HEK293 (cell line): ENCODE results near the gene ZNF619.

Experiments
- CTCF ChIA-PET: fragments of 350-600 bp; formaldehyde crosslinking; extraction: SDS; loops from one replicate; lab custom pipeline; 2021; ENCODE audit warnings: antibody characterized with exemption; lab: Yijun Ruan, JAX
- POLR2A ChIA-PET: fragments of 300-600 bp; formaldehyde crosslinking; extraction: SDS; loops from one replicate; lab custom pipeline; 2020; ENCODE audit warnings: antibody characterized with exemption, inconsistent platforms; lab: Yijun Ruan, JAX
- H3K27ac ChIP-seq: fragments of 200-500 bp; sonication (Bioruptor generic); 2 replicates; pipeline ENCODE4 v1.5.1; 2014; ENCODE audit warnings: low read depth, low read length, control low read depth, inconsistent platforms; ENCODE audit errors: extremely low read depth
- H3K36me3 ChIP-seq, 2 experiments: fragments of 200-500 bp in 1 of 2; sonication (Bioruptor generic) in 1 of 2; 1 replicate in 1 of 2; 2 replicates in 1 of 2; pipeline ENCODE4 v1.5.1; 2014 to 2017; ENCODE audit warnings: inconsistent platforms in 2 of 2, low read length in 2 of 2; ENCODE audit not compliant: control insufficient read depth in 2 of 2, insufficient read depth in 1 of 2
- H3K4me1 ChIP-seq: fragments of 200-500 bp; sonication (Bioruptor generic); 2 replicates; pipeline ENCODE4 v1.5.1; 2014; ENCODE audit warnings: mild to moderate bottlenecking, low read length, inconsistent platforms; ENCODE audit not compliant: control insufficient read depth, insufficient read depth
- H3K4me3 ChIP-seq: 2 replicates; pipeline ENCODE4 v1.5.1; 2011; ENCODE audit warnings: low read depth, mild to moderate bottlenecking, control low read depth, low read length, moderate library complexity
- H3K9me3 ChIP-seq: fragments of 200-500 bp; sonication (Bioruptor generic); 2 replicates; pipeline ENCODE4 v1.5.1; 2014; ENCODE audit warnings: low read depth, low read length, inconsistent platforms; ENCODE audit not compliant: control insufficient read depth, insufficient read depth
- GFI1B ChIP-seq: fragments of 450-650 bp; formaldehyde crosslinking; IDR thresholded peaks from 2 replicates; pipeline ENCODE4 v1.5.1; 2016; ENCODE audit warnings: missing biosample characterization, missing genetic modification characterization
- HOXA7 ChIP-seq: sonication (generic); formaldehyde crosslinking; IDR thresholded peaks from 2 replicates; pipeline ENCODE4 v1.8.1; 2022; ENCODE audit warnings: missing genetic modification reagents, borderline replicate concordance
- MZF1 ChIP-seq: fragments of 450-650 bp; formaldehyde crosslinking; IDR thresholded peaks from 2 replicates; pipeline ENCODE4 v1.5.1; 2017; ENCODE audit warnings: missing biosample characterization, missing genetic modification characterization, borderline replicate concordance
- REPIN1 ChIP-seq: fragments of 450-650 bp; formaldehyde crosslinking; IDR thresholded peaks from 2 replicates; pipeline ENCODE4 v1.5.1; 2017; ENCODE audit warnings: missing biosample characterization, missing genetic modification characterization, low read depth
- SCRT2 ChIP-seq: fragments of 450-650 bp; formaldehyde crosslinking; IDR thresholded peaks from 2 replicates; pipeline ENCODE4 v1.5.1; 2016; ENCODE audit warnings: missing biosample characterization, missing genetic modification characterization
- TCF7L2 ChIP-seq: IDR thresholded peaks from 2 replicates; pipeline ENCODE4 v1.6.1; 2011; ENCODE audit warnings: low read depth, mild to moderate bottlenecking, inconsistent platforms, low read length, moderate library complexity, borderline replicate concordance
- WT1 ChIP-seq: fragments of 450-650 bp; formaldehyde crosslinking; IDR thresholded peaks from 2 replicates; pipeline ENCODE4 v1.5.1; 2016; ENCODE audit warnings: missing biosample characterization, missing genetic modification characterization
- ZBTB1 ChIP-seq: fragments of 450-650 bp; formaldehyde crosslinking; IDR thresholded peaks from 2 replicates; pipeline ENCODE4 v1.5.1; 2016; ENCODE audit warnings: missing biosample characterization, missing genetic modification characterization
- ZBTB48 ChIP-seq: fragments of 450-650 bp; formaldehyde crosslinking; IDR thresholded peaks from 2 replicates; pipeline ENCODE4 v1.5.1; 2016; ENCODE audit warnings: missing biosample characterization, missing genetic modification characterization
- ZBTB8A ChIP-seq: fragments of 450-650 bp; formaldehyde crosslinking; IDR thresholded peaks from 2 replicates; pipeline ENCODE4 v1.5.1; 2016; ENCODE audit warnings: missing biosample characterization, missing genetic modification characterization
- ZNF175 ChIP-seq: fragments of 450-650 bp; formaldehyde crosslinking; IDR thresholded peaks from 2 replicates; pipeline ENCODE4 v1.5.1; 2016; ENCODE audit warnings: missing biosample characterization, missing genetic modification characterization
- ZNF248 ChIP-seq: fragments of 450-650 bp; formaldehyde crosslinking; IDR thresholded peaks from 2 replicates; pipeline ENCODE4 v1.5.1; 2017; ENCODE audit warnings: missing biosample characterization, missing genetic modification characterization
- ZNF37A ChIP-seq: fragments of 450-650 bp; IDR thresholded peaks from 2 replicates; pipeline ENCODE4 v1.5.1; 2018; ENCODE audit warnings: missing biosample characterization, missing genetic modification characterization
- ZNF433 ChIP-seq: fragments of 450-650 bp; formaldehyde crosslinking; IDR thresholded peaks from 2 replicates; pipeline ENCODE4 v1.5.1; 2016; ENCODE audit warnings: missing biosample characterization, missing genetic modification characterization, low read depth
- ZNF585B ChIP-seq: fragments of 450-650 bp; formaldehyde crosslinking; IDR thresholded peaks from 2 replicates; pipeline ENCODE4 v1.5.1; 2016; ENCODE audit warnings: missing biosample characterization, missing genetic modification characterization
- ZNF629 ChIP-seq: fragments of 450-650 bp; formaldehyde crosslinking; IDR thresholded peaks from 2 replicates; pipeline ENCODE4 v1.5.1; 2017; ENCODE audit warnings: missing biosample characterization, missing genetic modification characterization
- ZNF670 ChIP-seq: fragments of 450-650 bp; formaldehyde crosslinking; IDR thresholded peaks from 2 replicates; pipeline ENCODE4 v1.5.1; 2016; ENCODE audit warnings: missing biosample characterization, missing genetic modification characterization, low read depth
- ZNF776 ChIP-seq: fragments of 450-650 bp; formaldehyde crosslinking; IDR thresholded peaks from 2 replicates; pipeline ENCODE4 v1.5.0; 2017; ENCODE audit warnings: missing biosample characterization, missing genetic modification characterization, borderline replicate concordance
- ZNF843 ChIP-seq: fragments of 450-650 bp; formaldehyde crosslinking; IDR thresholded peaks from 2 replicates; pipeline ENCODE4 v1.5.1; 2016; ENCODE audit warnings: missing biosample characterization, missing genetic modification characterization
- TF ChIP-seq, protein P1 (sequence below): fragments of 450-650 bp; formaldehyde crosslinking; IDR thresholded peaks from 2 replicates; pipeline ENCODE4 v1.5.1; 2016; ENCODE audit warnings: missing biosample characterization, missing genetic modification characterization
- TF ChIP-seq, protein P2 (sequence below): fragments of 450-650 bp; formaldehyde crosslinking; IDR thresholded peaks from 2 replicates; pipeline ENCODE4 v1.5.1; 2016; ENCODE audit warnings: missing biosample characterization, missing genetic modification characterization
- TF ChIP-seq, protein P3 (sequence below): fragments of 450-650 bp; formaldehyde crosslinking; IDR thresholded peaks from 2 replicates; pipeline ENCODE4 v1.5.1; 2016; ENCODE audit warnings: missing biosample characterization, missing genetic modification characterization, low read depth
- TF ChIP-seq, protein P4 (sequence below): fragments of 450-650 bp; formaldehyde crosslinking; conservative IDR thresholded peaks from 2 replicates; pipeline ENCODE4 v1.5.1; 2016; ENCODE audit warnings: low read depth, missing biosample characterization, missing genetic modification characterization

Gene ZNF619

DNA sequence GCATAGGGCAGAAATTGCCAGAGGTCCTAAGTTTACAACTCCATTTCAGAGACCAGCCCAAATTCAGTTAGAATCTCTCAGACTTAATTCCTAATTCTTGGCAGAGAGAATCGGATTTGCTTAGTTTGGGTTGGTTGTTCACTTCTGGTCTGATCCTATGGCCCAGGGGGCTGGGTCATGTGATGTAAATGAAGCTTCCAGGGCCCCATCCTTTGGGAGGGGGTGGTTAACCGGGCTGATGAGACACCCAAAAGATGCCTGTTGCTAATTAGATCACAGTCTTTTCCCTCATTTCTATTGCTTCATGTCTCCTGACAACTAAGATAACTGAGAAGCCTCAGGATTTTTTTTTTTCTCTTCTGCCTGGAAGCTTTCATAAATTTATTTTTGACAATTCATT, 17.8 kb downstream of the ZNF619 start (continued):
- TF ChIP-seq, protein P1, sequence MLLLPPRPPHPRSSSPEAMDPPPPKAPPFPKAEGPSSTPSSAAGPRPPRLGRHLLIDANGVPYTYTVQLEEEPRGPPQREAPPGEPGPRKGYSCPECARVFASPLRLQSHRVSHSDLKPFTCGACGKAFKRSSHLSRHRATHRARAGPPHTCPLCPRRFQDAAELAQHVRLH, result no peak
- TF ChIP-seq, protein P2, sequence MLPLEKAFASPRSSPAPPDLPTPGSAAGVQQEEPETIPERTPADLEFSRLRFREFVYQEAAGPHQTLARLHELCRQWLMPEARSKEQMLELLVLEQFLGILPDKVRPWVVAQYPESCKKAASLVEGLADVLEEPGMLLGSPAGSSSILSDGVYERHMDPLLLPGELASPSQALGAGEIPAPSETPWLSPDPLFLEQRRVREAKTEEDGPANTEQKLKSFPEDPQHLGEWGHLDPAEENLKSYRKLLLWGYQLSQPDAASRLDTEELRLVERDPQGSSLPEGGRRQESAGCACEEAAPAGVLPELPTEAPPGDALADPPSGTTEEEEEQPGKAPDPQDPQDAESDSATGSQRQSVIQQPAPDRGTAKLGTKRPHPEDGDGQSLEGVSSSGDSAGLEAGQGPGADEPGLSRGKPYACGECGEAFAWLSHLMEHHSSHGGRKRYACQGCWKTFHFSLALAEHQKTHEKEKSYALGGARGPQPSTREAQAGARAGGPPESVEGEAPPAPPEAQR, result no peak
- TF ChIP-seq ZNF585B (tag by site-specific recombination), result no peak
- TF ChIP-seq, protein P3, sequence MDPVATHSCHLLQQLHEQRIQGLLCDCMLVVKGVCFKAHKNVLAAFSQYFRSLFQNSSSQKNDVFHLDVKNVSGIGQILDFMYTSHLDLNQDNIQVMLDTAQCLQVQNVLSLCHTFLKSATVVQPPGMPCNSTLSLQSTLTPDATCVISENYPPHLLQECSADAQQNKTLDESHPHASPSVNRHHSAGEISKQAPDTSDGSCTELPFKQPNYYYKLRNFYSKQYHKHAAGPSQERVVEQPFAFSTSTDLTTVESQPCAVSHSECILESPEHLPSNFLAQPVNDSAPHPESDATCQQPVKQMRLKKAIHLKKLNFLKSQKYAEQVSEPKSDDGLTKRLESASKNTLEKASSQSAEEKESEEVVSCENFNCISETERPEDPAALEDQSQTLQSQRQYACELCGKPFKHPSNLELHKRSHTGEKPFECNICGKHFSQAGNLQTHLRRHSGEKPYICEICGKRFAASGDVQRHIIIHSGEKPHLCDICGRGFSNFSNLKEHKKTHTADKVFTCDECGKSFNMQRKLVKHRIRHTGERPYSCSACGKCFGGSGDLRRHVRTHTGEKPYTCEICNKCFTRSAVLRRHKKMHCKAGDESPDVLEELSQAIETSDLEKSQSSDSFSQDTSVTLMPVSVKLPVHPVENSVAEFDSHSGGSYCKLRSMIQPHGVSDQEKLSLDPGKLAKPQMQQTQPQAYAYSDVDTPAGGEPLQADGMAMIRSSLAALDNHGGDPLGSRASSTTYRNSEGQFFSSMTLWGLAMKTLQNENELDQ (tag by site-specific recombination), result no peak

DNA sequence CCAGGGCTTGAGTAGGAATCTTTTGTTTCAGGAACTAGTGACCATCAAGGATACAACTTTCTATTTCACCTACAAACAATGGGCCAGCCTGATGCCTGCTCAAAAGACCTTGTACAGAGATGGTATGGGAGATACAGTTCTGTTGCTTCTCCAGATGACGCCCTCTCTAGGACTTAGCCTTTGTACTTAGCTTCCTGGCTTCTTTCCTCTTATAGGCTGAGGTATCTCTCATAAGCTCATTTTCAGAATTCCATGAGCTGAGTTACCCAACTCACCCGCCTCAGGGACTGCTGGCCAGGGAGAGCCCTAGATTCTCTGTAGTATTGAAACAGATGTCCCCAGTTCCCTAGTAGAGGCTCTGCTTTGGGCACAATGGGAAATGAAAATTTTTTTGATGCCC, 20.4 kb downstream of the ZNF619 start:
- ChIA-PET CTCF (no interaction called here), POLR2A (no interaction called here)
- Histone ChIP-seq H3K27ac (no peak overlapping the region), H3K36me3 (no peaks in the 10 kb centered on the region), H3K4me3 (no peak overlapping the region), H3K4me1 (no peaks in the 10 kb centered on the region), H3K9me3 (no peaks in the 10 kb centered on the region)
- TF ChIP-seq SCRT2 (tag by site-specific recombination) (no peak), ZBTB48 (tag by site-specific recombination) (no peak), ZNF670 (tag by site-specific recombination) (no peak), ZNF37A (tag by site-specific recombination) (no peak), ZNF175 (tag by site-specific recombination) (no peak), ZBTB8A (no peak), REPIN1 (tag by site-specific recombination) (no peak), MZF1 (no peak), ZBTB1 (tag by site-specific recombination) (no peak), TCF7L2 (no peak), ZNF843 (no peak), ZNF776 (tag by site-specific recombination) (no peak), GFI1B (tag by site-specific recombination) (no peak), ZNF433 (no peak), ZNF248 (tag by site-specific recombination) (no peak), ZNF629 (tag by site-specific recombination) (no peak), HOXA7 (no peak), WT1 (tag by site-specific recombination) (no peak)
- TF ChIP-seq, protein P4, sequence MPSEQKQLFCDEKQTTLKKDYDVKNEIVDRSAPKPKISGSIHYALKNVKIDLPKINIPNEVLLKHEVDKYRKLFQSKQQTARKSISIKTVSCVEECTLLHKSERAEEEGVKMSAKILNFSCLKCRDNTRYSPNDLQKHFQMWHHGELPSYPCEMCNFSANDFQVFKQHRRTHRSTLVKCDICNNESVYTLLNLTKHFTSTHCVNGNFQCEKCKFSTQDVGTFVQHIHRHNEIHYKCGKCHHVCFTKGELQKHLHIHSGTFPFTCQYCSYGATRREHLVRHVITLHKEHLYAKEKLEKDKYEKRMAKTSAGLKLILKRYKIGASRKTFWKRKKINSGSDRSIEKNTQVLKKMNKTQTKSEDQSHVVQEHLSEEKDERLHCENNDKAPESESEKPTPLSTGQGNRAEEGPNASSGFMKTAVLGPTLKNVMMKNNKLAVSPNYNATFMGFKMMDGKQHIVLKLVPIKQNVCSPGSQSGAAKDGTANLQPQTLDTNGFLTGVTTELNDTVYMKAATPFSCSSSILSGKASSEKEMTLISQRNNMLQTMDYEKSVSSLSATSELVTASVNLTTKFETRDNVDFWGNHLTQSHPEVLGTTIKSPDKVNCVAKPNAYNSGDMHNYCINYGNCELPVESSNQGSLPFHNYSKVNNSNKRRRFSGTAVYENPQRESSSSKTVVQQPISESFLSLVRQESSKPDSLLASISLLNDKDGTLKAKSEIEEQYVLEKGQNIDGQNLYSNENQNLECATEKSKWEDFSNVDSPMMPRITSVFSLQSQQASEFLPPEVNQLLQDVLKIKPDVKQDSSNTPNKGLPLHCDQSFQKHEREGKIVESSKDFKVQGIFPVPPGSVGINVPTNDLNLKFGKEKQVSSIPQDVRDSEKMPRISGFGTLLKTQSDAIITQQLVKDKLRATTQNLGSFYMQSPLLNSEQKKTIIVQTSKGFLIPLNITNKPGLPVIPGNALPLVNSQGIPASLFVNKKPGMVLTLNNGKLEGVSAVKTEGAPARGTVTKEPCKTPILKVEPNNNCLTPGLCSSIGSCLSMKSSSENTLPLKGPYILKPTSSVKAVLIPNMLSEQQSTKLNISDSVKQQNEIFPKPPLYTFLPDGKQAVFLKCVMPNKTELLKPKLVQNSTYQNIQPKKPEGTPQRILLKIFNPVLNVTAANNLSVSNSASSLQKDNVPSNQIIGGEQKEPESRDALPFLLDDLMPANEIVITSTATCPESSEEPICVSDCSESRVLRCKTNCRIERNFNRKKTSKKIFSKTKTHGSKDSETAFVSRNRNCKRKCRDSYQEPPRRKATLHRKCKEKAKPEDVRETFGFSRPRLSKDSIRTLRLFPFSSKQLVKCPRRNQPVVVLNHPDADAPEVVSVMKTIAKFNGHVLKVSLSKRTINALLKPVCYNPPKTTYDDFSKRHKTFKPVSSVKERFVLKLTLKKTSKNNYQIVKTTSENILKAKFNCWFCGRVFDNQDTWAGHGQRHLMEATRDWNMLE (tag by site-specific recombination), result no peak
